Measurements from ENCODE around the gene OR1K1. TPM values are rescaled to one million over a fixed set of nuclear protein-coding genes. Genes with fewer than 3 reads are reported as not detected.
"Not testable (repeated sequence)": the region's sequence is repeated elsewhere in the genome, so short reads cannot be mapped to it uniquely, and the experiment has no call there.

The OR1K1 gene
- total and polyA plus RNA-seq, 2 donors (not counting 3 experiments of a cell fraction or from before 2014, with no cell fraction given) = not detected

DNA sequence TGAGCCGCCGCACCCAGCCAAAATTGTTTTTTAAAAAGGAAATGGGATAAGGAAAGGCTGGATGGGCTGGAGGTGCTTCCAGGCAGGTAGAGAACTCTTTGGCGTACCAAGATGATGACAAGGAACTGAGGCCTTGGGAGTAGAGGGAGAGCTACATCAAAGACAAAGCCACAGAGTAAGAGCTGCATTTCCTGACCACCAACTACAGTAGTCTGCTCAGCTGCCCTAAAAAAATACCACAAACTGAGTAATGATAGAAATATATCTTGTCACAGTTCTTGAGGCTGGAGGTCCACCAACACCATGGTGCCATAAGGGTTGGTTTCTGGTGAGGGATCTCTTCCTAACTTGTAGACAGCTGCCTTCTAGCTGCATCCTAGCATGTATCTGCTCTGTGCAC lies 8.2 kb downstream of the OR1K1 start:
- TF ChIP-seq POLR2AphosphoS5 (IDR thresholded peaks at IDR 0.05; ENCODE audit: insufficient read depth, low read depth, low read length) = no peak
- H3K4me1 ChIP-seq (ENCODE audit: control insufficient read depth, extremely low read depth, insufficient read depth, low read length) = peaks cover 2% of the 10 kb centered on the region
- dilution Hi-C loops (cut with MboI; ENCODE audit: extremely low pct_ligation_motif_present, low sequenced_read_pairs) (no loop called here), intact Hi-C loops (cut with micrococcal nuclease) (no loop called here)
- ChIA-PET POLR2A (no interaction called here), CTCF (interaction anchor here (3.3 to 7.7 kb wide), 4 partner anchors 309 to 709 kb away, joined by 10 to 97 read pairs (median 28); no protein-coding TSS in a partner anchor)
- H3K27me3 ChIP-seq (ENCODE audit: control insufficient read depth in 2 of 2, insufficient read depth in 2 of 2, low read length in 2 of 2) = no peaks in the 10 kb centered on the region
- H2AFZ ChIP-seq (ENCODE audit: low read depth, low read length) = no peak overlapping the region
- no peaks in the 10 kb centered on the region for H3K9me1 ChIP-seq (replicated peaks; ENCODE audit: control insufficient read depth, extremely low read depth, insufficient read depth, low read length)
- H3K4me3 ChIP-seq (replicated peaks in 1 of 3; ENCODE audit: insufficient read depth in 1 of 3, low read depth in 1 of 3, low read length in 3 of 3) = no peak overlapping the region
- no peaks in the 10 kb centered on the region for H4K20me1 ChIP-seq (replicated peaks; ENCODE audit: control insufficient read depth, extremely low read depth, insufficient read depth, low read length)
- H3K4me2 ChIP-seq (ENCODE audit: insufficient read depth, low read length) = no peak overlapping the region
- no peak overlapping the region for H3K9ac ChIP-seq (replicated peaks; ENCODE audit: extremely low read depth, insufficient read depth, low read length)
- H3K27ac ChIP-seq (ENCODE audit: insufficient read depth, low read depth, low read length) = no peak overlapping the region
- DNase-seq (ENCODE audit: low read depth, low spot score) (no peak), FAIRE-seq (no peak)
- no TSS peak for BruUV-seq (replicated peaks)
- no peaks in the 10 kb centered on the region for H3K79me2 ChIP-seq (ENCODE audit: control insufficient read depth, insufficient read depth, low read length)
- H3K9me3 ChIP-seq (replicated peaks; ENCODE audit: control insufficient read depth, insufficient read depth, low read length) = no peaks in the 10 kb centered on the region
- H3K36me3 ChIP-seq (ENCODE audit: control insufficient read depth in 2 of 2, extremely low read depth in 1 of 2, insufficient read depth in 2 of 2, low read length in 2 of 2) = no peaks in the 10 kb centered on the region

DNA sequence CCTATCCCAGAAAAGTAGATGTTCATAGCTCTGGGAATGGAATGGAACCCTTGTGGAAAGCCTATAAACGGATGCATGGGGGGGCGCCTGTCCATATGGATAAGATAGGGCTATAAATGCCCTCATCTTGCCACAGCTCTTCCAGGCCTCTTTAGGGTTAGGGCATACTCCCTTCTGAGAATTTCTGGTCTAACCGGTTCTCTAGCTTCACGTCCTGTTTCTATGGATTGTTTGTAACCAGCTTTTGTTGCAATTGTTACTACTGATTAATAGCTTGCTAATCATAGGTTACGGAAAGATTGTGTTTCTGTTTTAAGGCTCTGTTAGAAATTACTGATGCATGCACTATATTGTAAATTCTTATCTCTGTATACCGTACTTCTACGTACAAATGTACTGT lies 9.3 kb downstream of the OR1K1 start:
- FAIRE-seq; dilution Hi-C loops (cut with MboI; ENCODE audit: extremely low pct_ligation_motif_present, low sequenced_read_pairs); intact Hi-C loops (cut with micrococcal nuclease); H3K4me2 ChIP-seq (ENCODE audit: insufficient read depth, low read length); H3K79me2 ChIP-seq (ENCODE audit: control insufficient read depth, insufficient read depth, low read length); H3K9me3 ChIP-seq (replicated peaks; ENCODE audit: control insufficient read depth, insufficient read depth, low read length); H3K36me3 ChIP-seq (ENCODE audit: control insufficient read depth in 2 of 2, extremely low read depth in 1 of 2, insufficient read depth in 2 of 2, low read length in 2 of 2); H3K4me3 ChIP-seq (replicated peaks in 1 of 3; ENCODE audit: insufficient read depth in 1 of 3, low read depth in 1 of 3, low read length in 3 of 3); BruUV-seq (replicated peaks); H3K27ac ChIP-seq (ENCODE audit: insufficient read depth, low read depth, low read length); POLR2A ChIA-PET; H3K27me3 ChIP-seq (ENCODE audit: control insufficient read depth in 2 of 2, insufficient read depth in 2 of 2, low read length in 2 of 2); H2AFZ ChIP-seq (ENCODE audit: low read depth, low read length); H3K9me1 ChIP-seq (replicated peaks; ENCODE audit: control insufficient read depth, extremely low read depth, insufficient read depth, low read length); DNase-seq (ENCODE audit: low read depth, low spot score); H3K4me1 ChIP-seq (ENCODE audit: control insufficient read depth, extremely low read depth, insufficient read depth, low read length); H3K9ac ChIP-seq (replicated peaks; ENCODE audit: extremely low read depth, insufficient read depth, low read length); H4K20me1 ChIP-seq (replicated peaks; ENCODE audit: control insufficient read depth, extremely low read depth, insufficient read depth, low read length): not testable (repeated sequence)
- CTCF ChIA-PET = interaction anchor here (0.8 to 7.7 kb wide), 7 partner anchors 310 to 710 kb away, joined by 3 to 97 read pairs (median 10); no protein-coding TSS in a partner anchor

Measured in endothelial cell of umbilical vein (primary cell).